B cell (primary cell): ENCODE results near the gene TMX4. TPM values are rescaled to one million over a fixed set of nuclear protein-coding genes. Genes with fewer than 3 reads are reported as not detected.

Source experiments
- ATAC-seq: fragments of 200-7000 bp; cut with Tn5 transposase; one replicate; pipeline ENCODE4 v1.10.0; 2021; ENCODE audit warnings: low read depth, mild to moderate bottlenecking, moderate number of reproducible peaks, moderate library complexity
- CTCF ChIA-PET: fragments of 350-600 bp; sonication (Branson Sonifier 250); formaldehyde crosslinking; loops from one replicate; lab custom pipeline; 2021; ENCODE audit warnings: antibody characterized with exemption, inconsistent platforms; lab: Charles Lee
- POLR2A ChIA-PET: fragments of 350-600 bp; sonication (Branson Sonifier 250); formaldehyde crosslinking; loops from one replicate; lab custom pipeline; 2021; ENCODE audit warnings: antibody characterized with exemption; lab: Charles Lee
- DNase-seq: peaks from one replicate; pipeline ENCODE4 v3.0.0; 2013
- H2AFZ ChIP-seq: 2 replicates; pipeline ENCODE4 v1.6.1; 2012; ENCODE audit warnings: mild to moderate bottlenecking, low read depth, low read length; ENCODE audit not compliant: insufficient read depth, poor library complexity, severe bottlenecking
- H3K27ac ChIP-seq, 2 donors: 1 replicate in 1 of 2; 2 replicates in 1 of 2; pipeline ENCODE4 v1.5.1; 2012 to 2013; ENCODE audit warnings: low read length in 2 of 2, mild to moderate bottlenecking in 2 of 2, moderate library complexity in 1 of 2
- H3K27me3 ChIP-seq, 4 experiments: fragments of 200-600 bp in 1 of 4; sonication (generic) in 1 of 4; replicated peaks in 1 of 4; 1 replicate in 2 of 4; 2 replicates in 2 of 4; pipeline versions ENCODE4 v1.6.1 to v1.7.0; 2013 to 2016; ENCODE audit warnings: low read length in 3 of 4, mild to moderate bottlenecking in 2 of 4, mixed read lengths in 1 of 4, moderate library complexity in 1 of 4; ENCODE audit not compliant: insufficient read depth in 4 of 4, control insufficient read depth in 3 of 4; ENCODE audit errors: control extremely low read depth in 1 of 4
- H3K36me3 ChIP-seq, 2 experiments: replicated peaks in 1 of 2; 1 replicate in 1 of 2; 2 replicates in 1 of 2; pipeline versions ENCODE4 v1.6.1 to v1.7.1; 2013; ENCODE audit warnings: low read length in 1 of 2; ENCODE audit not compliant: insufficient read depth in 2 of 2, control insufficient read depth in 1 of 2; ENCODE audit errors: control extremely low read depth in 1 of 2, extremely low read depth in 1 of 2
- H3K4me1 ChIP-seq, 2 donors: fragments of 200-600 bp in 1 of 2; sonication (generic) in 1 of 2; 1 replicate in 1 of 2; 2 replicates in 1 of 2; pipeline versions ENCODE4 v1.5.1 to v1.6.1; 2013 to 2017; ENCODE audit warnings: low read length in 2 of 2; ENCODE audit not compliant: control insufficient read depth in 2 of 2, insufficient read depth in 2 of 2
- H3K4me2 ChIP-seq: replicated peaks from 2 replicates; pipeline ENCODE3; 2012; ENCODE audit warnings: mild to moderate bottlenecking, low read depth, low read length; ENCODE audit not compliant: poor library complexity, severe bottlenecking
- H3K4me3 ChIP-seq, 5 experiments: fragments of 200-600 bp in 1 of 5; sonication (generic) in 1 of 5; 1 replicate in 3 of 5; 2 replicates in 2 of 5; pipeline versions ENCODE4 v1.5.1 to v1.7.0; 2011 to 2016; ENCODE audit warnings: low read length in 4 of 5, mild to moderate bottlenecking in 4 of 5, low read depth in 2 of 5, control low read depth in 1 of 5, moderate library complexity in 1 of 5; ENCODE audit not compliant: insufficient read depth in 1 of 5; ENCODE audit errors: control extremely low read depth in 1 of 5, extremely low read depth in 1 of 5
- H3K79me2 ChIP-seq: fragments of 200-600 bp; sonication (generic); one replicate; pipeline ENCODE4 v1.6.0; 2016; ENCODE audit warnings: low read length; ENCODE audit not compliant: control insufficient read depth, insufficient read depth
- H3K9ac ChIP-seq: fragments of 200-600 bp; sonication (generic); 2 replicates; pipeline ENCODE4 v1.6.1; 2017; ENCODE audit warnings: mild to moderate bottlenecking, low read length, moderate library complexity
- H3K9me3 ChIP-seq, 3 donors: one replicate each; pipeline versions ENCODE4 v1.6.1 to v1.7.1; 2013; ENCODE audit warnings: low read length in 2 of 3; ENCODE audit not compliant: control insufficient read depth in 2 of 3, insufficient read depth in 1 of 3; ENCODE audit errors: control extremely low read depth in 1 of 3
- H4K20me1 ChIP-seq: 2 replicates; pipeline ENCODE4 v1.6.0; 2012; ENCODE audit warnings: mild to moderate bottlenecking, low read length; ENCODE audit not compliant: insufficient read depth, control insufficient read depth, poor library complexity, severe bottlenecking
- H3K27ac Mint-ChIP-seq: one replicate; pipeline ENCODE4 v1.8.0; 2021; ENCODE audit warnings: mixed read lengths
- H3K27me3 Mint-ChIP-seq: one replicate; pipeline ENCODE4 v1.8.0; 2021; ENCODE audit warnings: mixed read lengths
- H3K4me1 Mint-ChIP-seq: one replicate; pipeline ENCODE4 v1.8.0; 2021; ENCODE audit warnings: mixed read lengths
- H3K4me3 Mint-ChIP-seq: one replicate; pipeline ENCODE4 v1.8.0; 2021; ENCODE audit warnings: mixed read lengths
- H3K9me3 Mint-ChIP-seq: one replicate; pipeline ENCODE4 v1.8.0; 2022; ENCODE audit warnings: mixed read lengths; ENCODE audit not compliant: insufficient read depth
- EZH2 ChIP-seq: IDR thresholded peaks from 2 replicates; pipeline ENCODE4 v1.6.1; 2012; ENCODE audit warnings: borderline replicate concordance, low read depth, mild to moderate bottlenecking, moderate library complexity, low read length; ENCODE audit not compliant: insufficient read depth, poor library complexity, severe bottlenecking
- WGBS: methylation state at CpG from one replicate; pipeline ENCODE4 v1.1.5; 2013; ENCODE audit warnings: missing lambda C conversion rate; ENCODE audit not compliant: insufficient coverage; 5-methylcytosine and 5-hydroxymethylcytosine counted together
- intact Hi-C: fragments of 100-400 bp; cut with micrococcal nuclease; formaldehyde crosslinking; loops from one replicate; pipeline ENCODE4 v1.10.0; 2022
- polyA plus RNA-seq: library from polyadenylated mRNA; depleted of rRNA; stranded (reverse); fragments of >200 nt; gene quantifications from 2 replicates; pipeline ENCODE4 v1.2.3, GENCODE V29; 2012
- total RNA-seq, 2 donors: library from RNA; stranded (reverse); fragments of 120-200 nt in 1 of 2; gene quantifications; 1 replicate in 1 of 2; 2 replicates in 1 of 2; pipeline versions ENCODE4 v1.2.3 to v1.2.4, GENCODE V29; 2013 to 2022
- TF ChIP-seq, protein P1 (sequence below): fragments of 200-600 bp; IDR thresholded peaks from one replicate; pipeline ENCODE4 v1.8.0; 2022; ENCODE audit warnings: antibody characterized with exemption, mild to moderate bottlenecking

Gene TMX4
- total and polyA plus RNA-seq, 2 donors (not counting 1 experiment from before 2014, with no cell fraction given) = 5.8 to 62.9 TPM

DNA sequence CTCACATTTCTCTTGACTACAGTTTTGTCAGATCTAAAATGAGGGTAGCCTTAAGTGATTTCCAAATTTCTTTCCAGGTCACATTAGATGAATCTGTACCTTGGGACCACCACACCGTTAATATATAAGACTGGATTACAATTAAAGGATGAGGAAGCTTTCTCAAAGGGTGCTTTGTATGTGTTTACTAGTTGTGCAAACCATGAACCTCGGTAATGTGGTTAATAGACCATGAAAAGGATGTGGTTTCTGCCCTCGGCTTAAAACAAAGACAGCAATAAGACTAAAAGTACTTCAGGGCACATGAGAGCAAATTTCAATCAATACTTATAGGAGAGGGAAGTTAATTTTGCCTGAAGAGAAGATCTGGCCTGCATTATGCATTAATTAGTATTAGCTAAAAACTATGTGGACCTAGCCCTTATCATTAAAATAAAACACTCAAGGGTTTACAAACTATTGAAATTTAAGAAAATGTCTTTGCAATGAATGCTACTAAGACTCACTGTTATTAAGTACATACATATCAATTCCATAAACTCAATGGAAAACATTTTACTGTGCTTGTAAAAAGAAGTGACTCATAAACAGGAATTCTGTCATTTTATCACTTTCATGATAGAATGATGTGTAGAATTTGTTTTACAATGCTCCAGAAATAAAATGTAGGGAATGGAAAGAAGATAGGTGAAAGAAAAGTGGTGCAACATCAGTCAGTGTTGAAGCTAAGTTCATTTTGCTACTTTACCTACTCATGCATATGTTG, 936 bp upstream of the TMX4 start:
- 17% methylated on average over 1 of the region's 3 CpGs for WGBS
- no peaks in the 10 kb centered on the region for H3K36me3 ChIP-seq
- H3K9ac ChIP-seq = peak overlapping the region; percentile 91
- no peaks in the 10 kb centered on the region for H3K27me3 ChIP-seq
- peak overlapping the region; percentile 84 to 94 for H3K27ac ChIP-seq
- POLR2A ChIA-PET = interaction anchor here (1.6 kb wide), 1 partner anchor 23 kb away, joined by 3 read pairs; no protein-coding TSS in a partner anchor
- H4K20me1 ChIP-seq = peaks cover 1% of the 10 kb centered on the region
- DNase-seq (peak; percentile 79), ATAC-seq (peak; percentile 26)
- no peaks in the 10 kb centered on the region for H3K9me3 Mint-ChIP-seq
- H3K27me3 Mint-ChIP-seq = no peaks in the 10 kb centered on the region
- intact Hi-C loops = loop anchor here (1.0 to 2.0 kb wide), 2 partner anchors 23 to 380 kb away; no protein-coding TSS in a partner anchor
- TF ChIP-seq, protein P1, sequence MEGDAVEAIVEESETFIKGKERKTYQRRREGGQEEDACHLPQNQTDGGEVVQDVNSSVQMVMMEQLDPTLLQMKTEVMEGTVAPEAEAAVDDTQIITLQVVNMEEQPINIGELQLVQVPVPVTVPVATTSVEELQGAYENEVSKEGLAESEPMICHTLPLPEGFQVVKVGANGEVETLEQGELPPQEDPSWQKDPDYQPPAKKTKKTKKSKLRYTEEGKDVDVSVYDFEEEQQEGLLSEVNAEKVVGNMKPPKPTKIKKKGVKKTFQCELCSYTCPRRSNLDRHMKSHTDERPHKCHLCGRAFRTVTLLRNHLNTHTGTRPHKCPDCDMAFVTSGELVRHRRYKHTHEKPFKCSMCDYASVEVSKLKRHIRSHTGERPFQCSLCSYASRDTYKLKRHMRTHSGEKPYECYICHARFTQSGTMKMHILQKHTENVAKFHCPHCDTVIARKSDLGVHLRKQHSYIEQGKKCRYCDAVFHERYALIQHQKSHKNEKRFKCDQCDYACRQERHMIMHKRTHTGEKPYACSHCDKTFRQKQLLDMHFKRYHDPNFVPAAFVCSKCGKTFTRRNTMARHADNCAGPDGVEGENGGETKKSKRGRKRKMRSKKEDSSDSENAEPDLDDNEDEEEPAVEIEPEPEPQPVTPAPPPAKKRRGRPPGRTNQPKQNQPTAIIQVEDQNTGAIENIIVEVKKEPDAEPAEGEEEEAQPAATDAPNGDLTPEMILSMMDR = no peak
- no peak for TF ChIP-seq EZH2
- peaks cover 37% of the 10 kb centered on the region for H3K79me2 ChIP-seq
- H3K4me2 ChIP-seq = peak overlapping the region; percentile 79
- H3K4me3 ChIP-seq = peak overlapping the region; percentile 77 to 95 (median 89)
- H3K4me3 Mint-ChIP-seq = no peak overlapping the region
- peaks cover 17% of the 10 kb centered on the region for H3K4me1 Mint-ChIP-seq
- H2AFZ ChIP-seq = peak overlapping the region; percentile 84
- no peak overlapping the region for H3K27ac Mint-ChIP-seq
- CTCF ChIA-PET = interaction anchor here (0.6 to 7.4 kb wide), 3 partner anchors 25 to 700 kb away, joined by 3 to 58 read pairs (median 3); no protein-coding TSS in a partner anchor
- no peaks in the 10 kb centered on the region for H3K9me3 ChIP-seq
- H3K4me1 ChIP-seq = peaks cover 27 to 29% of the 10 kb centered on the region in 2 donors

DNA sequence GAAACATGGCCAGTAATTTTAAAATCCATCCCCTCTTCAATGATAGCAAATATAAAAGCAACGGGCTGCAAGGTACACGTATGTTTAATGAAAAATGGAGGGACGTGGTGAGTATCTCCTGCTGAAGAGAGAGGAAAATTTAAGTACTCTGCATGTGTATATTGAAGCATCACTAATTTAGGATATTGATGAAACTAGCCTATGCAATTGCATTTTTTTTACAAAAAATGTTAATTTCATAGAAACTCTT, 362 bp upstream of the TMX4 start:
- Histone ChIP-seq H3K27me3 (no peaks in the 10 kb centered on the region), H3K36me3 (no peaks in the 10 kb centered on the region), H3K9me3 (no peaks in the 10 kb centered on the region), H3K4me1 (peaks cover 27 to 29% of the 10 kb centered on the region in 2 donors), H3K9ac (peak overlapping the region; percentile 91), H3K27ac (peak overlapping the region; percentile 84 to 94), H4K20me1 (peaks cover 7% of the 10 kb centered on the region), H3K4me3 (peak overlapping the region; percentile 77 to 95 (median 89)), H2AFZ (peak overlapping the region; percentile 84), H3K79me2 (peaks cover 43% of the 10 kb centered on the region), H3K4me2 (peak overlapping the region; percentile 79)
- Mint-ChIP-seq H3K4me3 (no peak overlapping the region), H3K27me3 (no peaks in the 10 kb centered on the region), H3K9me3 (no peaks in the 10 kb centered on the region), H3K27ac (no peak overlapping the region), H3K4me1 (peaks cover 21% of the 10 kb centered on the region)
- intact Hi-C loops = loop anchor here (1.0 to 5.0 kb wide), 3 partner anchors 23 to 381 kb away; no protein-coding TSS in a partner anchor
- ChIA-PET CTCF (interaction anchor here (0.6 to 7.4 kb wide), 2 partner anchors 26 to 701 kb away, joined by 3 to 58 read pairs; no protein-coding TSS in a partner anchor), POLR2A (interaction anchor here (1.6 kb wide), 1 partner anchor 24 kb away, joined by 3 read pairs; no protein-coding TSS in a partner anchor)
- DNase-seq (no peak), ATAC-seq (no peak)
- TF ChIP-seq, protein P1 = no peak
- TF ChIP-seq EZH2 = no peak
- no CpG with 5 or more reads among the region's 3 CpGs for WGBS
